ENCODE results near the gene SAMD4A.
"Not testable (repeated sequence)": the region's sequence is repeated elsewhere in the genome, so short reads cannot be mapped to it uniquely, and the experiment has no call there.

The SAMD4A gene

DNA sequence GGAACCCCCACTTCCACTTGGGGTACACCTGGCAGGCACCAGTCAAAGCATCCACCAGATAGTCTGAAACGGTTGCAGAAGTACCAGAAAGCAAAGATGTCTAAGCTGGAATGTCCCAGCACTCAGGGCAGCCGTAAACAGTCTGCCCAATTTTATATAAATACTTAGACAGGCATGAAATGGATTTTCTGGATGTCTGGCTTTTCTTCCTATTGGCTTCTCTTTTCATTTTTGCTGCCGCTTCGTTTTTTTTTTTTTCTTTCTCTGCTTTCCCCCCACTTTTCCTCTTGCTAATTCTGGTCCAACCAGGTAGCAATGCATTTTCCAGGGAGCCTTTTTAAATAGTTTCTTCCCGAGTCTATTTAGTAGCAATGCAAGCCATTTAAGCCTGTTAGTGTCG, 168.0 kb downstream of the SAMD4A start:
- no peak for DNase-seq (ENCODE audit: low spot score)

DNA sequence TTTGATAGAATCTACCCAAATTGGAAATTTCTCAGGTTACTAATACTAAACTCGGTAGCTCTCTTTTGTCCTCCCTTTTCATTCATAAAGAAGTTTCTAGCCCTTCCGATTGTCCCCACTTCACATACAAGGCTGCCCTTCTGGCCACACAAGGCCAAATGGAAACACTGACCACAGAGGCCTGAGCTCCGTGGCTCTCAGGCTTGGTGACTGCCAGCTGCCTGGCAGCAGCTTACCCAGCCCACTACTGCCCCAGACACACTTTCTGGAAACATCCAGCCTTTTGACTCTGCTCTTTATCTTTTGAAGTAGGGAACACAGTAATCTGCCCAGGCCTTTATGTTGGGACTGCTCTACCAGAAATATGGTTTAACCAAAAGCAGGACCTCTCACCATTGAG, 168.5 kb downstream of the SAMD4A start:
- no peak for DNase-seq (ENCODE audit: low spot score)

DNA sequence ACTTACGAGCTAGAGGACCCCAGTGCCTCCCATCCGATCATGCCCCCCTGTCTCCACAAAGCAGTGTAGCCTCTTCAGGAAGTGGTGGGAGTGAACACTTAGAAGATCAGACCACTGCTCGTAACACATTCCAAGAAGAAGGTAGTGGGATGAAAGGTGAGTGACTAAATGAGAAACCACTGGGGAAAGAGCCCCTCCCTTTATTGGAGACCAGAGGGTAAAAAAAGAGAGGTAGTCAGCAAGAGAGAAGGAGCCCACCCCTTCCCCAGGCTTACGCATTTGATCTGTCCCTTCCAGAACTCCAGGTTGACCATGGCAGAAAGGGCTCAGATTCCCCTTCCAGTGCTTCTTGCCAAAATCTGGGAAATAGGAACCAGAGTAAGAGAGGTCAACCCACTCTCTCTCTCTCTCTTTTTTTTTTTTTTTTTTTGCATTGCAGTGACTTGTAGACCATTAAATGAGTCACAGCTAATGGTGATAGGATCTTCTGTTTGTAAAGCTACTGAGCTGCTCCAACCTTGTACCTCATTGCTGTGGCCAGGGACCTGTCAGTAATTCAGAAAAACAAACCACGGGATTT, 170.3 kb downstream of the SAMD4A start:
- peak; percentile 31 for DNase-seq (ENCODE audit: low spot score)

DNA sequence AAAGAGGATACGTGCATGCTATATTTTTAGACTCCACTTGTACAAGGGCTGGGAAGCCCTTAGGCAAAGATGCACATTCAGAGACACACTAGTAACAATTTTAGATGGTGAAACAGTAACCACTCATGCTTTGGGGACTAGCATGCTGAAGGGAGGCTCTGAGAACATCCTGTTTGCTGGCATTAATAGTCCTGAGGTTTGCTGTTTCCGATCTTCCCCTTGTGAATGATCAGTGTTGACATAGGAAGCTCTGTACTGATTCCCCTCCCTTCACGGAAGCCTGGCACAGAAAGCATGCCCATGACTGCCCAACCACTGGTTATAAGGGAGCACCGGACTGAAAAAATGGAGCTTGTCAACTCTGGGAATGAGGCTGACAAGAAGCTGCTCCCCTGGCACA, 171.1 kb downstream of the SAMD4A start:
- DNase-seq (ENCODE audit: low spot score) = no peak

DNA sequence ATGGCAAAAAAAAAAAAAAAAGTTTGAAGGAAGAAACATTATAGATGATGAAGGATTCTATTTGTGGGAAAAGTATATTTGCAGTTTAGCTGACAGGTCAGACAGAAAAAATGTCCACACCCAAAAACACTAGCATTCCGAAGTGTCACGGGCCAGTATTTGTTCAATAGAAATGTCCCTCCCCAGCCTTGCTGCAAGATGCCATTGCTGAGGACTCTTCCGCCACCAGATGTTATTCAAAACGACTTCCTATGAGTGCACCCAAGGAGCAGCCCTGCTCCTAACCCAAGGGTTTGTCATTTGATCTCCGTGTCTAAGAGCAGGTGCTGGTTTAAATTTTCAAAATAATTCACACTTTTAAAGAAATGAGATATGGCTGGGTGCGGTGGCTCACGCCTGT, 172.6 kb downstream of the SAMD4A start:
- DNase-seq (ENCODE audit: low spot score) = no peak

DNA sequence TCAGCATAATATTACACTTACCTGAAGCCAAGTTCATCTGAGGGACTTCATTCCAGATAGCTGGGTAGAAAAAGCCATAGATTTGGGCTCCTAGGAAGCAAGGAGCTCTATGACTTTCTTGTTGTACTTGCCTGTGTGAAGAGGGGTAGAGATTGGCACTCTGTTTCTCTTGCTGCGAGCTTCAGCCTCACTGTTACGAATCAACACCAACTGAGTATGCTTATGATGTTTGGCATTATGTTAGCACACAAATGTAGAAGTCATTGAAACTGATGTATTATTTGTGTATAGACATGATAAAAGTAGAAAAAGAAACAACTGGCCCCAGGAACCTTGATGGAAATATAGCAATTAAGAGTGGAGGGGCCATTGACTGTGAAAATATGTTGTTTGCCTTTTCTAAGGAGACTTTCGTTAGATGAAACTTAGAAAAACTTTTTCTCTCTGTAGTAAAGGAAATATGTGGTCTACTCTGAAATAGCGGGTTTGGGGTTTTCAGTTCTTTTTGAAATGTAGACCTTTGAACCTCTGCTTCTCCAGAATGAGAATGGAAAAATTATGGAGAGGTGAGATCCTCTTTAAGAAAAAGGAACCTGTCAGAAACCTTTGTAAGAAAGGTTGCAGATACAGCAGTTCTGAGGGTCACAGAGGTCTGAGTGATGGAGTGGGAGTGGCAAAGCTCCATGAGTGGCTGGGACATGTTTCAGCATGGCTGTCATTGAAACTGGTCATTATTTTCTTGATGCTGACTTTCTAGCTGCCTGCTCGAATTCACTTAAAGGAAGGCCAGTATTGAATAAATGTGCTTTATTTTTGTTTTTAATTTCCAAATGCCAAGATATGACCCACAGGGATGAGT, 175.8 kb downstream of the SAMD4A start:
- no peak for DNase-seq (ENCODE audit: low spot score)

DNA sequence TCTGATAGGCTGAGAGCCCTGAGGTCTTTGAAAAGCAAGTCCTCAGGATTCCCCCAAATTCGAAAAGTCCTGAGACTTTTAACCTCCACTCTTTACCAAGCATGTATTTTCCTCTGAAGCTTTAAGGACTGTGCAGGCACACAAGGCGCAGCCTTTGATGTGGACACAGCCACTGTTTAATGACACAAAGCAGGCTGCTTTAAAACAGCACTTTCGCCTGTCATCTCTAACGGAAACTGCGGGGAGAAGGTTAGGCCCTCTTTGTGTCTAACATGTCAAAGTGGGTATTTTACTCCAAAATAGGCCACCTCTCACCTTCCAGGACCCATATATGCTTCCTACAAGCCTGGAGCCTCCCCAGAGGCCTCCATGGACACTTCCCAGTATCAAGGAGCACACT, 176.5 kb downstream of the SAMD4A start:
- DNase-seq (ENCODE audit: low spot score) = no peak

DNA sequence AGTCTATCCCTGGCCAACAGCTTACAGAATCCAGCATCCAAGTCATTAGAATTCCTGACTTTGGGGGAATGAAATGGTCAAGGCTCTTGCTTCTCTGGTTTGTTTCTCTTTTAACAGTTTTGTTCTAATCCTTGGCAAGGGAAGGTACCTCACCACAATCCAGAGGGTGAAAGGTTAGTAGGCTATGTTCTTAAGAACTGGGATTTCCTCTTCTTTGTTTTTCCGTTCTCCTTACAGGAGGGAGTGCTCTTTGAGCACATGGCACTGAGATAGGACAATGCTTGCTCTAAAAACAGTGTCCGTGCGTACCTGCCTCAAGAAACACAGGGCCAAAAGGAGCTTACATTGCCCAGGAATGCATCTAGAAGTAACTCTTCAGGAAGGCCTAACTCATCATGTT, 179.1 kb downstream of the SAMD4A start:
- no peak for DNase-seq (ENCODE audit: low spot score)

DNA sequence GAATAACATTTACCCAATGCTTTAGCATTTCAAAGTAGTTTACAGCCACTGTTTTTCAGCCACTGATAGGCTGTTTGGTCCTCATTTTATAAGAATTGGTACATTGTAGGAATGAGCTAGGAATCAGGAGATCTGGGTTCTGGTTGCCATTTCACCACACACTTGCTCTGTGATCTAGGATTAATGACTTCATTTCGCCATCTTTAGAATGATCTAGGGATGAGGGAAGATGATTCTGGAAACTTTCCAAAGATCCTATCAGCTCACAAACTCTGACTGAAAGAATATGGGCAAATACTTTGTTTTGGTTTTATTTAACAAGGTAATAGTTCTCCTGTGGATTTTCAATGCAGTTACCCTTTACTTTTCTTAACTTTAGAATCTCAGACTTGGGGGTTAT, 180.7 kb downstream of the SAMD4A start:
- no peak for DNase-seq (ENCODE audit: low spot score)

DNA sequence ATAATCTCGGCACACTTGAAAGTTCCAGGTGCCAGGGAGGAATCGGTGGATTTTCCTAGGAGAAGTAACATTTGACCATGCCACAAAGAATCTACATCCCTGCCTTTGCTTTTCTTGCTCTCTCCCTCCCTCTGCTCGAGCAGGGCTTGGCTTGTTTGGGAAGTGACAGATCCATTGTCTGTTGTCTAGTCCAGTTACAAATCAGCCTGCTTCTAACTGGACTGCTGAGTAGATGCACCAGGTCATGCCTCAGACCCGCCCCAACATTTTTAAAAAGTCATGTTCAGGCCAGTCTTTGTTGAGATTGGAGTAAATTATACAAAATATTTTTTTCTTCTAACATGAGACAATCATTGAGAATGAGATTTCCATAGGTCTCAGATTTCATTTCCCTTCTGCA, 182.3 kb downstream of the SAMD4A start:
- no peak for DNase-seq (ENCODE audit: low spot score)

DNA sequence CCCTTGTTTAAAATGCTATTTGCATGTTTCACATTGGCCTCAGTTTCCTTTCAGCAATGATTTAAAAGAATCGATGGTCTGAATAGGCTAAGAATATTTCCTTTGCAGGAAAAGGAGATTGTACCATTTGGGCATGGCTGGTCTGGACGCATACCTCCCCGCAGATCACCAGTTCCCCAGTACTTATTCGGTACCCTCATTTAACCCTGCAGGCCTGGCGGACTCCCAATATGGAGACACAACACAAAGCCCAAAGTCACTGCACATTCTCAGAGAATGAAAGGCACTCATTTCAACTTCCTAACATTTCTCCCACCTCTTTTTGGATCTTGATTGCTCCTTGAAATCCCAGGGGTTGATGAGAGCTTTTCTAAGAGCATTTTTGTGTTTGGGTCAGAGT, 182.8 kb downstream of the SAMD4A start:
- DNase-seq (ENCODE audit: low spot score) = no peak

DNA sequence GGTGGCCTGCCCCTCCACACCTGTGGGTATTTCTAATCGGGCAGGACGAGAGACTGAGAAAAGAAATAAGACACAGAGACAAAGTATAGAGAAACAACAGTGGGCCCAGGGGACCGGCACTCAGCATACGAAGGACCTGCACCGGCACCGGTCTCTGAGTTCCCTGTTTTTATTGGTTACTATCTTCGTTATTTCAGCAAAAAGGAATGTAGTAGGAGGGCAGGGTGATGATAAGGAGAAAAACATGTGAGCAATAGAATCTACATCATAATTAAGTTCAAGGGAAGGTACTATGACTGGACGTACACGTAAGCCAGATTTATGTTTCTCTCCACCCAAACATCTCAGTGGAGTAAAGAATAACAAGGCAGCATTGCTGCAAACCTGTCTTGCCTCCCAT, 185.7 kb downstream of the SAMD4A start:
- not testable (repeated sequence) for DNase-seq (ENCODE audit: low spot score)

DNA sequence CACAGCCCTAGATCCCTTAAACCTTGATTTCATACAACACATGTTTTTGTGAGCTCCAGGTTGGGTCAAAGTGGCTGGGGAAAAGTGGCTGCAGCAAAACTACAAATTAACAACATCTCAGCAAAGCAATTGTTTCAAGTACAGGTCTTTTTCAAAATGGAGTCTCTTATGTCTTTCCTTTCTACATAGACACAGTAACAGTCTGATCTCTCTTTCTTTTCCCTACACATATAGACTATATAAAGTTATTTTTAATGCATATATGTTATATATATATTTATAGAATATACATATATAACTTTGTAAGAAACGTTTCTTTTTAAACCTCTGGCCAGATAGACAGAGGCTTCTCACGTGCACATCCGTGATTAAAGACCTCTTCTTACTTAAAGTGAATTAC, 186.5 kb downstream of the SAMD4A start:
- DNase-seq (ENCODE audit: low spot score) = not testable (repeated sequence)

DNA sequence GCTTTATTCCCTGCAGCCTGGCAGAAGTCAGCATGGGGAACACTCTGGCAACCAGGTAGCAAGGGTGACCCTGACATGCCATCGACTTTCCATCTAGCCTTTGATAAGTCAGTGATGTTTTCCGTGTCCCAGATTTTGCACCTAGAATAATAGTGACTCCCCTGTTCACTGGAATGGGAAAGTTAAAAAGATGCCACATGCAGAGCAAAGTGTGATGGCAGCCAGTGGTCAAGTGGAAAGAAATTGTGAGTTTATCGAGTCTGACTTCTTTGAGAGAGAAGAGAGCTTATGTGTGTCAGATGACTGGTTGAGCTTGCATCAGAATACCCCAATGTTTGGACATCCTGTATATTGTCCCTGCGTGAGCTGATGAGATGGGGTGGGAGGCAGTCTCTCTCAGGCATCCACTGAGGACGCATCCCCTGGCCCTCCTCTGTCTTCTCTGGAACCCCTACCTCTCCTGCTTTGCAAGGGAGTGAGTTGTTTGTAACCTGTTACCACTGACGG, 187.2 kb downstream of the SAMD4A start:
- DNase-seq (ENCODE audit: low spot score) = no peak

DNA sequence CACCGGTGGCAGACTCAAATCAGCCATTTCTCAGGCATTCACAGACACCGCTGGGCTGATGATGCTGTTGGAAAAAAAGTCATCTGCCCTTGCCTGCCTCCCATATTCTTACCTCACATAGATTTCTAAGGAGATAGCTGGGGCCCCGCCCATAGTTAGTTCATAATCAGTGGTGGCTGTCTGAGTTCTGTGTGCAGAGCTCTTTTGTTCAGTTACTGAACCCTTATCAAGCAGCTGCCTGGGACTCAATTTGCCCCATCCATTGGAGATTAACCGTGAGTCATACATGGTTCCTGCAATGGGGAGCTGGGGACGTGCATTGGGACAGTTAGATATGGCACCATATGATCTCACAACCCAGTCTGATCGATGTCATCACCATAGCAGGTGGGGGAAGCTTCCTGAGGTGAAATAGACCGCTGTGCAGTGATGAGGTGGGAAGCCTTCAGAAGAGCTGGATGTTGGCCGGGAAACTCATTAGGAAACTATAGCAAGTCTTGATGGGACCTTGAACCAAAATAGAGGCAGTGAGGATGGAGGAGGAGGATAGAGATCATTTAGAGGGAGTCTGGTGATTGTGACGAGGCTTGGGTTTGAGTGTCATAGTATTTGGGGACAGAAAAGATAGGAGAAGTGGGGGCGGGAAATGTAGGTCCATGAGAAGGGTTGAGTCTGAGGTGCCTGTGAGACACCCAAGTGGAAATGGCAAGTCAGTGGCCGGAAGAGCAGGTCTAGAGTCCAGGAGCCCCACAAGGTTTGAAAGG, 187.9 kb downstream of the SAMD4A start:
- no peak for DNase-seq (ENCODE audit: low spot score)

DNA sequence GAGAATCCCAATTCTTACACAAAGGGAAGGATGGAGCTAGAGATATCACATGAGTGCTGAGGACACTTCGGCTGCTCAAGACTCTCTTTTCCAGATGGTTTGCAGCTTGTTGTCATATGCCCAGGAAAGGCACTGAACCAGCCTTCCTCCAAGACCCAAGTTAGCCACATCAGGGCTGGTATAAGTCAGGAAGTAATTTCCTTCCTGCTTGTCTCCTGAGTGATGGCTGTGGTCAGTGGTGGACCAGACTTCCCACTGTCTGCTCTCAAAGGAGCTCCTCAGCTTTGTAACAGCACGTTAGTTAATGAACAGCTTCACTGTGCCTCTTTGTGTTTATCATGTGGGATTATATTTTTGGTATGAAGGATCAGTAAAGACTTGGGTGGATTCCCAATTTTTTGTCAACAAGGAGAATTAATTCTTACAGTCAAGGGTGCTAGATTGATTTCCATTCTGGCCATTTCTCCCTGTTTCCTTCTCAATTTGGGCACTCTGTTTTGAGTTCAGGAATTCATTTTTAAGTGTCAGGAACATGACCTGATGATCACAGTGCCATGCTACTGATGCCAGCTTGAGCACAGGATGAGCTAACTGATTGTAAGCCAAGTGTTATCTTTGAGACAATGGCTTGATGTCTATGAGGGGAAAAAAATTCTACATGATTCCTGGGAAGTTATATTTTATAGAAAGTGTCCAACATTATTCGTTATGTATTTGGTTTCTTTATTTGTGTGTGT, 189.9 kb downstream of the SAMD4A start:
- DNase-seq (ENCODE audit: low spot score) = no peak

DNA sequence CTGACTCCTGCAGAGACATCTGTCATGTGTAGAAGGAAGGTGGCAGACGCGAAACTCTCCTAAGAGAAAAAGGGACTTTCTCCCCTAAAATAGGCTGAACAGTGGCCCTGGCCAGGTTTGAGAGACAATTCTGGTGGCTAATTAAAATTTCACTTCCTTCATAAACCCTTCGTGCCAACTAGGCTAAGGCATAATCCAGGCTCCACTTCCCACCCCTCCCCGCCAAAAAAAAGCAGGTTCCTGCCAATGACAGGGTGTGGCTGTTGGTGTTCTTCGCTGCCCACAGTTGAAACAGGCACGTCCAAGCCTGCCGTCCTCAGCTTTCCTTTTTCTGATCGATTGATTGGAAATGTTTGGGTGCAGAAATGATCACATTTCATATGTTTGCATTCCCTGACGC, 191.1 kb downstream of the SAMD4A start:
- no peak for DNase-seq (ENCODE audit: low spot score)

DNA sequence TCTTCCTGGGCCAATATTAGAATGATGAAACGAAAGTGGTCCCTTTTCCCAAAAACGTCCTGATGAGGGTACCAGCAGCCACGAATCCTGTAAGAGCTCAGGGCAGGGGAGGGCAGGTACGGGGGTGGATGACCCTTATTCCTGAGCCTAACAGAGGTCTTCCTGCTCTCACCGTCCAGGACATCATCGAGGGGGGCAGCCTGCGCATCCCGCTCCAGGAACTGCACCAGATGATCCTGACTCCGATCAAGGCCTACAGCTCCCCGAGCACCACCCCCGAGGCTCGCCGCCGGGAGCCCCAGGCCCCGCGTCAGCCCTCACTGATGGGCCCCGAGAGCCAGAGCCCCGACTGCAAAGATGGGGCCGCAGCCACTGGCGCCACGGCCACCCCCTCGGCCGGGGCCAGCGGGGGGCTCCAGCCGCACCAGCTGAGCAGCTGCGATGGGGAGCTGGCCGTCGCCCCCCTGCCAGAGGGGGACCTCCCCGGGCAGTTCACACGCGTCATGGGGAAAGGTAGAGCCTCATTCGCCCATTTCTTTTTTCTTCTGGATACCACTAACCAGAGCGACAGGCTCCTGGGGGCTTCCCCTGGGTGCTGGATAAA, 193.2 kb downstream of the SAMD4A start:
- no peak for DNase-seq (ENCODE audit: low spot score)

DNA sequence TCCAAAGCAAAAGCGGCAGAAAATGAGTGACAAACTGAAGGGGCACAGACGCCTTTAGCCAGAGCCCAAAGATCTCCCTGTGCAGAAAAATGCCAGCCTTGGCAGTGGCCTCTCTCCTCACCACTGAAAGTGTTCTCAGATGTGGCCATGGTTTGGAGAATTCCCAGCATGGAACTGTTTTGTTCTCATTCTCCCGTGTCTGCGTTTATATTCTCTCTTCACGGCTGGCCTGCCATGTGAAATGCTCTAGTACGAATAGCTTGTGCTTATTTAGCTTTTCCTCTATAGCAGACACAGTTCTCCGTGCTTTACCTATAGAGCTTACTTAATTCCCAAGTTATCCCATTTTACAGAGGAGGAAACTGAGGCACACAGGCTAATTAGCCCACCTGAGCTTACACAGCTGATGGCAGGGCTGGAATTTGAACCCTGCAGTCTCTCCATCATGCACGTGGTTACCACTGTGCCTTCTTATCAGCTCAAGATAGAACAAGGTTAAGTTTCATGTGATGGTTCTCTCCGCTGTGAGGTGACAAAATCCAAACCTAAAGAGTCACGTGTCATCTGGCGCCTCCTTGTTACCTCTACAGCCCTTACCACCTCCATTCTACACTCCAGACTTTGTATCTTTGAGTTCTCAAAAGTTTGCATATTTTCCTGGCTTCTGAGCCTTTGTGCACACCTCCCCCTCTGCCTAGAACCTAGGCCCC, 194.1 kb downstream of the SAMD4A start:
- no peak for DNase-seq (ENCODE audit: low spot score)

DNA sequence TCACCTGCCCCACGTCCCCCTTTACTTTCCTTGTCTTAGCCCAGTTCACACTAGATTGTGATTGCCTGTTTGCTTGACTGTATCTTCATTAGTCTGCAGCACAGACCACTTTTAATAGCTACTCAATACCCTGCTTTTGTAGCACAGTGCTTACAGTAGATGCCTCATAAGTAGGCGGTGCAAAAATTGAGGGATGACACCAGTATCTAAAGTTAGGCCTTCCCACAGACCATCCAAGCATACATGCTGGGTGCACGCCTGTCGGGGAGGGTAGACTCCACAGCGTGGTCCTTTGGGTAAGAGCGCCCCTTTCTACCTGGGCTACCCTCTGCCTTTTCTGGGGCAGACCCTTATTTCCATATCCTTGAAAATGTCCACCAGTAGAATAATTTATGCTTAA, 194.9 kb downstream of the SAMD4A start:
- DNase-seq (ENCODE audit: low spot score) = no peak

DNA sequence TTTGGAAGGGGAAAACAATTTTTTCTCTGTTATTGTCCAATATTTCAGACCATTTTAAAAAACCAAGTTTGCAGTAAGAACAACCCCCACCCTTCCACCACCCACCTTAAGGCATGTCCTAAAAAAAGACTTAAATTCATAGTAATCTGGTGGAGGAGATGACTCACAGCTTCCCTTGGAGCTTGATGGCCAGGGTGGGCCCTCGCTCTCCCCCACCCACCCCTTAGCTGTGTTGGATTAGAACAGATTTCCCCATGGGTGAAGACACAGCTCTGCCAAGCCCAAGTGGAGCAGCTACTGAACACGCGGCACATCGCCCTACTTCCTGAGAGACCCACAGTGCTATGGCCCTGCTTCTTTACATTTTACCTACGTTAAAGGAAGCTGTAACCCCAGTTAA, 195.4 kb downstream of the SAMD4A start:
- DNase-seq (ENCODE audit: low spot score) = no peak

Measured in hepatic stellate cell (primary cell).